GF-D8 (cell line): Measurements from ENCODE around the gene FAM3A.

Source experiments
- DNase-seq: peaks from one replicate; lab custom pipeline; 2025; lab: John Stamatoyannopoulos, UW

Gene FAM3A

DNA sequence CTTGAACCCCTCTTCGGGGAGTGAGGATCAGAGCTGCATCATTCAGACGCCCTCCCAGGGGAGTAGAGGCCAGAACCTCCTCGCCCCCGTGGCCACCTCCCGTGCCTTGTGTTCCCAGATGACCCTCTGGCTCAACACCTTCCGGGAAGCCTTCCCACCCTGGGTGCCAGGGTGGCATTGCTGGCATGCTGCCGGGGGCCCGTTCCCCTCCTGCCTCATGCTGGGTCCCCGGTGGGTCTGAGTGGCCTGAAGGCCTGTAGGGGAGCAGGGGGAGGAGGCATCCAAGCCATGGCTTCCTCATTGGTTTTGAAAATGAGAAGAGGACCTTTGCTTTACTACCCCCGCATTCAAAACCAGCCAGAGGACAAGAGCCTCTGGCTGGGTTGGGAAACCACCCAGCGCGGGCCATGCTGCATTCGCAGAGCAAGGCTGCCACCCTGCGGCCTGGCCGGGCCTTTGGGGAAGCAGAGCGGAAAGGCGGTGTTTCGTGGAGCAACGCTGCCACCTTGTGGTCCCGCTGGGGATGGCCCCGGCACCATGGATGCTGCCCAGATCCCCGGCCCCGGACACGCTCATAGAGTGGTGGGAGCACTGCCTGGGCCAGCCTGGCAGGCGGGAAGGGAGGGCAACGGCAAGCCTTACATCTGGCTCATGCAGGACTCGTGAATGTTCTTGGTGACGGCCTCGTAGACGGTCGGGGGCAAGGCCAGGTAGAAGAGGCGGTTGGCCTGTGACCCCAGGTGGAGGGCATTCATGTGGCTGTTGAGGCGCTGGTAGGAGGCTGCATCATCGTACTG is 18.7 kb upstream of the FAM3A start:
- peak; percentile 42 for DNase-seq

DNA sequence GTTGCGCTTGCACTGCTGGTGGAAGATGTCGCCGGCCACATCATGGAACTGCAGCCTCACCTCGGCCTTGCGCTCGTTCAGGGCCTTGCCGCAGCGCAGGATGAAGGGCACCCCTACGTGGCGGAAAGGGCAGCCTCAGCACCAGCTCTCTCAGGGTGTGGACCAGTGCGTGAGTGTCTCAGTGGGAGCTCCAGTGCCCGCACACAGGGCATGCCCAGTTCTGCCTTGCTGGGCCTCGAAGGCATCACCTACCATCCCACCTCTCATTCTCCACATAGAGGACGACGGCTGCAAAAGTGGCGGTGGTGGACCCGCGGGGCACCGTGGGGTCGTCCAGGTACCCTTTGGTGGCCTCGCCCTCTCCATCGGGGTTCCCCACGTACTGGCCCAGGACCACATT is 16.7 kb upstream of the FAM3A start:
- no peak for DNase-seq

DNA sequence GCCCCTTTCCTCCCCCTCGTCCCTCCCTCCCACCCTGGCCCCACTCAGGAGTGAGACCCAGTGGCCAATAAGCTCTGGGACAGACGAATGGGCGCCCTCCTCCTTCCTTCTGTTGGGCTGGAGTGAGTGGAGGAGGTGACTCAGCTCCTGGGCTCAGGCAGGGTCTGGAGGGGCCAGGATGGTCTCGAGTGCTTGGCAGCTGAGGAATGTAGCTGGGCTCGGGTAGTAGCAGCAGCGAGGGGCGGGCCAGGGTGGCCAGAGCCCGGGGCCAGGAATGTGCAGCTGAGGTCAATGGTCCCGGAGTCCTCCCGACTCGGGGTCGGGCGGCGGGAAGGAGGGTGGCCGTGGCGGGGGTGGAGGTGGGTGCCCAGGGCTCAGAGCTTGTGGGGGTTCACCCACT is 15.6 kb upstream of the FAM3A start:
- no peak for DNase-seq

DNA sequence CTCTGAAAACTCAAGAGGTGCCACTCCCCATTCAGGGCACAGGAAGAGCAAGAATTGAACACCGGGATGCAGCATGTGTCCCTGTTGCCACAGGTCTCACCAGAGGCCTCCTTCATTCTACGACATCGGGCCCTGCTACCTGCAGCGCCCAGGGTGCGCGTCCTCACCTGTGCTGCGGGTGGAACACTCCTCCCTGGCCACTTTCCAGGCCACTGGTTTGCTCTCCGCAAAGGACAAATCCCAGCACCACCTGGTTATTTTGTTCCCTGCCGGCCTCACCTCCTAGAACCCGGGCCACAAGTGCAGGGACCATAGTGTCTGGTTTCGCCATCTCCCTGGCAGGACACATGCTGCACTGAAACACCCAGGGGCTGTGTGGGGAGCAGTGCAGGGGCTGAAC is 14.3 kb upstream of the FAM3A start:
- DNase-seq, result no peak

DNA sequence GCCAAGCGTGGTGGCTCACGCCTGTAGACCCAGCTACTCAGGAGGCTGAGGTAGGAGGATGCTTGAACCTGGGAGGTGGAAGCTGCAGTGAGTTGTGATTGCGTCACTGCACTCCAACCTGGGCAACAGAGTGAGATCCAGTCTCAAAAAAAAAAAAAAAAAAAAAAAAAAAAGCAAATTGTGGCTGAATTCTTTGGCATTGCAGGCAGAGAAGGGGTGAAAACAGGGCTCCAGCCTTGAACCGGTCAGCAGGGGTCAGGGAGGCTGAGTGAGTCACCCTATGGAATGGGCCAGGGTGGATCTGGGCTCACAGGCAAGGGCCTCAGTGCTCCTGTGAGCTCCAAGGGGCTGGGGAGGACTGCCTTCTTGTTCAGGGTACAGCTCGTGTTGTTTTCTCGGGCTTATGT is 13.2 kb upstream of the FAM3A start:
- no peak for DNase-seq

DNA sequence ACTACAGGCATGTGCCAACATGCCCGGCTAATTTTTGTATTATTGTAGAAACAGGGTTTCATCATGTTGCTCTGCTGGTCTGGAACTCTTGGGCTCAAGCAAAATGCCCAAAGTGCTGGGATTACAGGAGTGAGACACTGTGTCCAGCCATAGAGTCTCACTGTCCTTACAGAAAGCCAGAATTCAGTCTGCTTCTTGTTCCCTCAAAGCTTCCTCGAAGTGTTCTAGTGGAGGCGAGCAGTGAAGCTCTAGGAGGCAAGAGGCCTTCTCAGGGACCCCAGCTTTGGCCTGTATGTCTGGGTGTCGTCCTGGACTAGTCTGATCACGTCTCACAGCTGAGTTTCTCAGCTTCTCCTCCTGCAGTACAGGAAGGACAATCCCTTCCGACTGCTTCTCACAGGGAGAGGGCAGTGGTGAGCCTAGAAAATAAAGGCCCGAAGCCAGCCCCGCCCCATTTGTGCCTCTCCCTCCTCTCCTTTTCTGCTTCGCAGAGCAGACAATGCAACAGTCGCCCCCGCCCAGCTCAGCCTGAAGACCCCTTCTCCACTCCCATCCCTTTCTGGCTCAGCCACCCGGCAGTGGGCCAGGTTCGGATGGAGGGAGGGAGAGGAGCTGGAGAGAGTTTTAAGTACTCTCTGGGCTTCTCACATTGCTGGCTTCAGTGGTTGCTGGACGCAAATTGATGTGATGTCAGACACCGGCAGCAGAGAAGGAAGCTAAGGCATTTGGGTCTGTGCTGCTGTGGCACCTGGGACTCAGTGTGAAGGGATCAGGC is 11.1 kb upstream of the FAM3A start:
- peak; percentile 32 for DNase-seq

DNA sequence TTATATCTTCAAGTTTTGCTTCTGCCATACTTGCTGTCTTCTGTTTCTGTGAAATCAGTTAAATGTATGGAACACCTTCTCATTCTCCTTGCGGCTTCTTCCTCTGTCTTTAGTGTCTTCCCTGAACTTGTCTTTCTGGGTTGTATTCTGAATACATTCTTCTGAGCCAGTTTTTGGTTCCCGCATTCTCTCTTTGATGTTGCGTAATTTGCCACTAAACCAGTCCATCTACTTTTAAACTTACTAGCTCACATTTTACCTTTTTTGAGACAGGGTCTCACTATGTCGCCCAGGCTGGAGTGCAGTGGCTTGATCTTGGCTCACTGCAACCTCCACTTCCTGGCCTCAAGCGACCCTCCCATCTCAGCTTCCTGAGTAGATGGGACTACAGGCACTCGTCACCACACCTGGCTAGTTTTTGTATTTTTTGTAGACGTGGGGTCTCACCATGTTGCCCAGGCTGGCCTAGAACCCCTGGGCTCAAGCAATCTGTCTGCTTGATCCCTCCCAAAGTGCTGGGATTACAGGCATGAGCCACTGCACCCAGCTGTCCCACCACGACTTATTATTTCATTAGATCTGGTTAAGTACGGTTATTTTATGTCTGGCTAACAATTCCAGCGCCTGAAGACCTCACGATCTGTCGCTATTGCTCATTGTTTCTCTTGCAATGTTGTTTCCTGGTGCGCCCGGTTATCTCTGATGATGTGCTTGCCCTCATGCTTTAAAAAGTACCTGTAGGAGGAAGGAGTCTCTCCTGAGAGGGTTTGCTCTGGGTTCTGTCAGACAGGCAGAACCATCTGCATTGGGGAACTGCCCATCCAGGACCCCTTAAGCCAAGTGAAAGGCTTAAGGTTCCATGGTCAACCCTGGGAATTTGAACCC is 9.8 kb upstream of the FAM3A start:
- DNase-seq, result no peak

DNA sequence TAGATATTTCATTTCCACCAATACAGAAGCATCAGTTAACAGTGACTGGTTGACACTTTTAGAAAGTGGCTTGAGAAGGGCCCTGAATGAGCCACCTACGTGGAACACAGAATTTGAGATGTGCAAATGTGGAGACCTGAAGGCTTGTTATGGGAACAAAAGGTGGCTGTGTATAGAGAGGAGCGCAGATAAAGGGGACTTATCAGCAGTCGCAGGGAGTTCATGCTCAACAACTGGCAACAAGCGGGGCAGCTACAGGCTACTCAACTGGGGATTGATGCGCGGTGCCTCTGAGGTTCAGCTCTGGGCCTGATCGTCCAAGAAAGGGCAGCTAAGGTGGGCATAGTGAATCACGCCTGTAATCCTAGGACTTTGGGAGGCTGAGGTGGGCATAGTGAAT is 3.4 kb upstream of the FAM3A start:
- no peak for DNase-seq

DNA sequence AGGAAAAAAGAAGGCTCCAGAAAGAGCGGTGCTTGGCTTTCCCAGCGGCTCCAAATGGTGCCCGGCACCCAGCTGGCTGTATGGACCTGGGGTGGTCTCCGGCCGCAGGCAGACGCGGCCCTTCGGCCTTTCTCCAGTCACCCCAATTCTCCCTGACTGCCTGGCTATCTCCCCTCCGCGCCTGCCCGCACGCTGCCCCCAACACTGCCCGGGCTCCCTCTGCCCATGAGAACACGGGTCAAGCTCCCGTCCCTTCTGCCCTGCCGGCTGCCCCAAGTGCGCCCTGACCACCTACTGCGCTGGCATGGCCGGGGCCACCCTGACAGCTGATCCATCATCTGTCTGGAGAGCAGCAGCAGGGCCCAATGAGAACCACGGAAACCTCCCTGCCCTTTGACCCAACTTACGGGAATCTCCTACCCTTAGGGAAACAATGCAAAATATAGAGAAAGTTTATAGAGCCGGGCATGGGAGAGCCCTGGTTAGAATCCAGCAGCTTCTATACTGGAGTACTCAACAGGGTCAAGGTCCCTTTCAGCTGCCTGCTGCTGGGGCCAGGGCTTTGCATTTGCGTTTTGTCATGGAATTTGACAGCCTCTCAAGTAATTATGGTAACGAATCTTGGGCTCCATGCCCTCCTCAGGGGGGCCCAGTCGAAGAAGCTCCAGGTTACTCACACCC is 1.2 kb upstream of the FAM3A start:
- DNase-seq, result no peak

DNA sequence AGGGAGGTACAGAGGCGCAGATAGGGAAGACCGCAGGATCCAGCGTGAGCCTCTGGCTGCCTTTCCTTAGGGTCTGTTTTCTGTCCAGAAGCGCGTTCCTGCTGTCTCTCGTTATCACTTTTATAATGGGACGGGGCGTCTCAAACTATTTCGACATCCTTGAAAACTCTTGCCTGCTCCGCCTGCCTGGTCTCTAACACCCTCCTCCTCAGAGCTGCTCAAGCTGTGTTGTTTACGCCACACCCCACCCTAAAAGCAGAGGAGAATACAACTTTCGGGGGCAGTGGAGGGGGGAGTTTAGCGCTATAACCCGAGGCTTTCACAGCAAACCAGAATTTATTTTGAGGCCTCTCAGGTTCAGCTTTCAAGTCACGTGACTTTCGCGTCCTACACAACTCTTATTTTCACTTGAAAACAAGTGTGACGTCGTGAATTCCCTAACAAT is 646 bp upstream of the FAM3A start:
- no peak for DNase-seq

DNA sequence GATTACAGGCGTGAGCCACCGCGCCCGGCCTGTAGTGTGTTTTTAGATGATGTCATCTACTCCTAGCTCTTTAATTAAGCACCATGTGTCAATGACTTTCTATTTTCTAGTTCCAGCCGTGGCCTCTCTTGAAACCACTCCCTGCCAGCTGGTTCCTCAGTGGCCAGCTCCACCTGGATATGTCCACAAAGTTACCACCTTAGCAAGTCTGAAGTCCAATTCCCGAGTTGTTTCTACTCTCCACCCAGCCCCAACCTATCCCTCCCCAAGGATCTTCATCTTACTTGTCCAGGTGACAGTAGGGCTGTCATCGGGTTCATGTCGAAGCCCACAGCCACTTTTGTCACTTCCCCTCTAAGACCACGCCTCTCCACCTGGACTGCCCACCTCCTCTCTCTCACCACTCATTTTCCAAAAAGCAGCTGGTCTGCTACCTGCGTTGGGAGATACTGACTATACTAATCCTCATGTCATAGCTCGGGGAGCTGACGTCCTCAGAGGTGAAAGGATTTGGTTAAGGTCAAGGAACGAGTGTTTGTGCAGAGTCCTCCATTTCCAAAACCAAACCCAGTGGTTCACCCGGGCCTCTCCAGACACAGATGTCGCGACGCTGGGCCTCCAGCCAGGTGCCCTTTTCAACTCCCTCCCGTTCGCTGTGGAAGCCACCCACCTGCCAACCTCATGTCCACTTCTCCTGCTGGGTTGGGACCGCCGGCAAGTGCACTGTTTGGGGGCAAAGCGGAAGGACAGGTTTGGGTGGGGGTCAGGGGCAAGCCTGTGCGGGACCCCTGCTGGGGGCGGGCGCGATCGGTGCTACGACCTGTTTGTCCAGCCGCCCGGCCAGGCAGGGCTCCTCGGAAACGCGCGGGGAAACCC is 704 bp downstream of the FAM3A start:
- DNase-seq, result no peak

DNA sequence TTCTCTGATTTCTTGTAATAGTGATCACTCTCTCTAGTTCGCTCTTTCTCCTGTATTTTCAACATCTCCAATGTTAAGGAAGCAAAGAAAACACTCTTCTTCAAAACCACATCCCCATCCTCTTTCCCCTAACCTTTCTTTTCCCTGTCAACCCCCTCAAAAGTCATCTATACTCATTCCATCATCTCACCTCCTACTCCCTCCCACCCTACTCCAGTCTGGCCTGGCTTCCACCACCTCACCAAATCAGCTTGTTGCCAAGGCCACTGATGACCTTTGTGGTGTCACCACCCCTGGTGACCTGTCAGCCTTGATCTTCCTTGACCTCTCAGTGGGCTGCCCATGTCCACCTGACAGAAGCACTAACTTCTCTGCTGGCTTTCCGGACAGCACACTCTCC is 2.3 kb downstream of the FAM3A start:
- DNase-seq, result no peak

DNA sequence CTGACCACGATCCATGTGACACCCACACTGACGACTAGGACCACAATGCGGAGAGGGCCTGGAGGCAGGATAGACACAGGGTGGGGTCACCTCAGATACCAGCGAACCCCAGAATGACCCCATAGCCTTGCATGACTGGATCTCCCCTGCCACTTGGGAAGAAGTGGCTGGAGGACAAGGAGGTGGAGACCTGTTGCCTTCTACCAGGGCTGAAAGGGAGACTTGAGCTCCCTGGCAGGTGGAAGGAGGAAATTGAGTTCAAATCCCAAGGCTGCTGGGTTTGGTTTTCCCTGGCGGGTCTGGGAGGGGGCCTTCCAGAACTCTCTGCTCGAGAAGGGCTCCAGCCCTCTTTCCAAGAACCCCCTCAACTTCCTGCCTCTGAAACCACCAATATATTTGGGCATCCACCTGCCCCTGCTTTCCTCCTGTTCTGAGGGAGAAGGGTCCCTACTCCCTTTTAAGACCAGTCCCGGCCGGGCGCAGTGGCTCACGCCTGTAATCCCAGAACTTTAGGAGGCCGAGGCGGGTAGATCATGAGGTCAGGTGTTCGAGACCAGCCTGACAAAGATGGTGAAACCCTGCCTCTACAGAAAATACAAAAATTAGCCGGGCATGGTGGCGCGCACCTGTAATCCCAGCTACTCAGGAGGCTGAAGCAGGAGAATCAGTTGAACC is 3.0 kb downstream of the FAM3A start:
- no peak for DNase-seq

DNA sequence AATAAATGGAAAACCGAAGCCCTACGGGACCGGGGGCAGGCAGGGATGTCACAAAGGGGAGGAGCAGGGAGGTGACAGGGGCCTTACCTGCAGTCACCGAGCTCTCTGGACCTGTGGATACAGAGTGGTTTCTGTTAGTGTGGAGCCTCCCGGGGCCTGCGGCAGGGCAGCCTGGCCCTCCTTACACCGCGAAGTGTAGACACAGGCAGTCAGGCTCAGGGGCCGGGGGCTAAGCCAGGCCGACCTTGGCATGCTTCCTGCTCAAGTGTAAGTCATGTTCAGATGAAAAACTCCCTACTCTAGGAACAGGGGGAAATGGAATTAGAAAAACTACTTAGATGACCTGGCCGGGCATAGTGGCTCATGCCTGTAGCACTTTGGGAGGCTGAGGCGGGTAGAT is 4.3 kb downstream of the FAM3A start:
- no peak for DNase-seq

DNA sequence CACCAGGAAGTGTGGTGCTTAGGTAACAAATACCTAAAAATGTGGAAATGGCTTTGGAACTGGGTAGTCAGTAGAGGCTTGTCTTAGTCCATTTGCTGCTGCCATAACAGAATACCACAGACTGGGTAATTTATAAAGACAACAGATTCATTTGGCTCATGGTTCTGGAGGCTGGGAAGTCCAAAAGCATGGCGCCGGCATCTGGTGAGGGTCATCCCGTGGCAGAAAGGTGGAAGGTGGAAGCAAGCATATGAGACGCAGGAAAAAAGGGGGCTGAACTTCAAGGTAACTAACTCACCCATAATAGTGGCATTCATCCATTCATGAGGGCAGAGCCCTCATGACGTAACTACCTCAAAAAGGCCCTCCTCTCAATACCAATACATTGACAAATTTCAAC is 6.6 kb downstream of the FAM3A start:
- no peak for DNase-seq

DNA sequence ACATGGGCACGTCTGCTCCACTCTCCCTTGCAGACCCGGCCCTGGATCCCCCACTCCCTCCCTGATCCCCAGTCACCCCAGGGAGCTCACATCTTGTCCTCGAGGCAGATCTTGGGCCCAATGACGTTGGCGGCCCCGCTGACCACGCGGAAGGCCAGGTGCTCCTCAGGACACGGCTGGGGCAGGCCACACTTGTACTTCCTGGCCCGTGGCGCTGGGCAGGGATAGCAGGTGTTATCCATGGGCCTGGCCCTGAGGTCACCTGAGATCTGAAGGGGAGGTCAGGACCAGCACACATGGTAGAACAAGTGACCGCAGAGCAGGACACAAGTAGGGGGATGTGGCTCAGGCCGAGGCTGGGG is 7.7 kb downstream of the FAM3A start:
- no peak for DNase-seq

DNA sequence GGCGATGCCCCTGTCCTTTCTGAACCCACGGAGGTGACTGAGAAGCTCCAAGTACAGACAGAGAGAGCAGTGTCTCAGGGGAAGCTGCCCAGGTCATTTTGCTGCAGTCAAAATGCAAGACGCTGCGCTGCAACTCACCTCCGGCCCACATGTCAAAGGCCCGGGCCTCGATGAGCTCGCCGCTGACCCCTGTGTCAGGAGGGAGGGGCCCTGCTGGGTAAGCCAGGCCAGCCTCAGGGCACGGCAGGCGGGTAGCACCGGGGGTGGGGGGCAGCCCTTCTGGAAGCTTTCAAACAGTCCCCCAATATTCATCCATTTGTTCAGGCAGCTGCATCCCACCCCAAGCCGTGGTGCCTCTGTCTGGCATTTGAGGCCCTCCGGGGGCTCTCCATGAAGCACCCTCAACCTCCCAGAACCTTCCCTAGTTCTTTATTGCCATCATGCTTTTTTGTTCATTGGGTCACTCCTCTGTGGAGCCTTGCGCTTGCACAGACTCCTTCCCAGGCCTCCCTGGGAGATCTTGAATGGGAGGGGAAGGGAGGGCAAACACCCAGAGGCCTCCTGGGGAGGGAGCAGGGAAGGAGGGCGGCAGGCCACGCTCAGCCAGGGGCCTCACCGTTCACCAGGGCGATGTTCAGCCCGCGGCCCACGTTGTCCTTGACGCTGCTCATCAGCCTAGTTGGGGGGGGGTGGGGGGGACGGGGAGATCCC is 8.2 kb downstream of the FAM3A start:
- DNase-seq, result no peak

DNA sequence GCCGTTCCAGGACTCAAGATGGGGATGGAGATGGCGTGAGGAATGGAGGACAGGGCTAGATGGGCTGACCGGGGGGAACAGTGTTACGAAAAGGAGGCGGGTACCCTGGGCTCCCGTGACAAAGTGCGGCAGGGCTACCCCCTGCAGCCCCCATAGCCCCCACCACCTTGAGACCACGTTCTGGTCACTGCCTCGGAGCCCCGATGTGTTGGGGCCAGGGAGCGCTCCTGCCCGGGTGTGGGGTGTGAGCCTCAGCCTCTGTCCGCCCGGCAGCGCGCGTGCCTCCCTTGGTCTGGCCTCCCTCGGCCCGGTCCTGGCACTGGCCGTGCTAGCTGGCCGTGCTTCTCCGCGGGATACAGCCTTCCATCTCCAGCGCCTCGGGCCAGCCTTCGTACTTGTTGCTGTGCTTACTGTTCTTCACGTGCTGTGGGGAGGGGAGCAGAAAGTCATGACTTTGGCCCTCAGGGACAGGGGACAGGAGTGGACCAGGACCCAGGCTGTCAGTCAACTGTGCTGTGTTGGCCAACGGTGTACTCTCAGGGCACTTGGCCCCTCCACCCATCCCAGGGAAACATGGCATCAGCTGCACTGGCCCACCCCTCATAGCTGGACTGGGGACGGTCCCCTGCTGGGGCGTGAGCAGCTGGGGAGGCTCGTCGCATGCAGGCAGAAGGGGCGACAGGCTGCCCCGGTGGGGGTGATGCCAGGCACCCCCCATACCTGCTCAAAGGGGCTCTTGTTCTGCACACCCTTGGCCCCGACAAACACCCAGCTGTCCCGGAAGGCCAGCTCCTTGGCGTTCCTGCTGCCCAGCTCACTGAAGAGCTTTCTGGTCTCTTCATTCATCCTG is 9.3 kb downstream of the FAM3A start:
- DNase-seq, result no peak

DNA sequence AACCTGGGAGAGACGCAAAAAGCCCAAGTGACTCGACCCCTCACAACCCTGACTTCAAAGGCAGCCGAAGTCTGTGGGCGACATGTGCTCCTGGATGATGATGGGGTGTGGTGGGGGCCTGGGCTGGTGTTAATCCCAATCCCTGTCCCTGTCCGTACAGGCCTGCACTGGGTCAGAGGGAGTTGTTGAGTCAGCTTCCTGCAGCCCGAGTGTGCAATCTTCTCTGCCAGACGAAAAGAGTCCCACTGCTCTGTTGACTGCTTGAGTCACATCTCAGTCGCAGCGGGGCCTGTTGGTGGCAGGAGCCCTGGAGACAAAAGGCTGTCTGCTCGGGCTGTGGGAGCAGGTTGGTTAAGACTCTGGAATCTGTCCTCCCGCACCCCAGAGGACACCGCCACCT is 10.3 kb downstream of the FAM3A start:
- DNase-seq, result no peak
